T-helper 2 cell treated with Interferon-gamma antibody and Interleukin-4, amounts not matched to agents 100 ng/mL and 5 ng/mL, for 36 hours (primary cell): Measurements from ENCODE around the gene IQGAP1. TPM values are rescaled to one million over a fixed set of nuclear protein-coding genes. Genes with fewer than 3 reads are reported as not detected.
"Not testable (repeated sequence)": the region's sequence is repeated elsewhere in the genome, so short reads cannot be mapped to it uniquely, and the experiment has no call there.

ENCODE experiments used
- intact Hi-C: fragments of 100-400 bp; cut with micrococcal nuclease; formaldehyde crosslinking; loops from one replicate; pipeline ENCODE4 v1.15.1; 2023
- total RNA-seq: library from RNA; stranded (reverse); gene quantifications from 2 replicates; pipeline ENCODE4 v1.2.3, GENCODE V29; 2022

IQGAP1 gene
- total RNA-seq, 1 donor from 2014 or later = 212 TPM

DNA sequence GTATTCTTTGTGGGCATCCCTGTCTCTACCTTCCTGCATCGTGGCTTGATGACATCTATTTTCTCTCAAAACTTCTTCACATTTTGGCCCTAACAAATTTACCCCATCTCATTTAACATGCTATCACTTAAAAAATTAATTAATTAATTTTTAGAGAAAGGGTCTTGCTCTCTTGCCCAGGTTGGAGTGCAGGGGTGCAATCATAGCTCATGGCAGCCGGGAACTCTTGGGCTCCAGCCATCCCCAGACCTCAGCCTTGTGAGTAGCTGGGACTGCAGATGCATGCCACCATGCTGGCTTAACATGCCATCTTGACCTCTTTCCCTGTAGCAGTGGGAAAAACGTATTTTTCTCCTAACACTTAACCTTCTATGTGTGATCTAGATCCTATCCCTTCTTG is 20.6 kb downstream of the IQGAP1 start:
- intact Hi-C loops = no loop called here

DNA sequence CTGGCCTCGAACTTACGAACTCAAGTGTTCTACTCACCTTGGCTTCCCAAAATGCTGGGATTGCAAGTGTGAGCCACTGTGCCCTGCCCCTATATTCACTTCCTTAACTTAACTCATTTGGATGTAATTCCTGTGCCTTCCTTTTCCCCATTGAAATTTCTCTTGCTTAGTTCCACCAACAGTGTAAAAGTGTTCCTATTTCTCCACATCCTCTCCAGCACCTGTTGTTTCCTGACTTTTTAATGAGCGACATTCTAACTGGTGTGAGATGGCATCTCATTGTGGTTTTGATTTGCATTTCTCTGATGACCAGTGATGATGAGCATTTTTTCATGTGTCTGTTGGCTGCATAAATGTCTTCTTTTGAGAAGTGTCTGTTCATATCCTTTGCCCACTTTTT is 21.5 kb downstream of the IQGAP1 start:
- intact Hi-C loops = not testable (repeated sequence)

DNA sequence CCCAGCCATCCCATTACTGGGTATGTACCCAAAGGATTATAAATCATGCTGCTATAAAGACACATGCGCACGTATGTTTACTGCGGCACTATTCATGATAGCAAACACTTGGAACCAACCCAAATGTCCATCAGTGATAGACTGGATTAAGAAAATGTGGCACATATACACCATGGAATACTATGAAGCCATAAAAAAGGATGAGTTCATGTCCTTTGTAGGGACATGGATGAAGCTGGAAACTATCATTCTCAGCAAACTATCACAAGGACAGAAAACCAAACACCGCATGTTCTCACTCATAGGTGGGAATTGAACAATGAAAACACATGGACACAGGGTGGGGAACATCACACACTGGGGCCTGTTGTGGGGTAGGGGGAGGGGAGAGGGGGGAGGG is 22.3 kb downstream of the IQGAP1 start:
- intact Hi-C loops = not testable (repeated sequence)

DNA sequence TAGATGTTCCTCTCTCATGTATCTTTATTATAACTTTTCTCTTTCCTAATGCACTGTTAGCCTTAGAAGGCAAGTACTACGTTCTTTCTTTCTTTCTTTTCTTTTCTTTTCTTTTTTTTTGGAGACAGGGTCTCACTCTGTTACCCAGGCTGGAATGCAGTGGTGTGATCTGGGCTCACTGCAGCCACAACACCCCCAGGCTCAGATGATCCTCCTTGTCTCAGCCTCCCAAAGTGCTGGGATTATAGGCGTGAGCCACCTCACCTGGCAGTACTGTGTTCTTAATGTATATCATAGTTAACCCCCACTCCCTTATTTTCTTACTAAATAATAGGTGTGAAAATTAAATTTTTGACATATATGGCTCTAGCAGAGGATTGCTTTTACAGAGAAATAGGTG is 23.1 kb downstream of the IQGAP1 start:
- intact Hi-C loops = no loop called here

DNA sequence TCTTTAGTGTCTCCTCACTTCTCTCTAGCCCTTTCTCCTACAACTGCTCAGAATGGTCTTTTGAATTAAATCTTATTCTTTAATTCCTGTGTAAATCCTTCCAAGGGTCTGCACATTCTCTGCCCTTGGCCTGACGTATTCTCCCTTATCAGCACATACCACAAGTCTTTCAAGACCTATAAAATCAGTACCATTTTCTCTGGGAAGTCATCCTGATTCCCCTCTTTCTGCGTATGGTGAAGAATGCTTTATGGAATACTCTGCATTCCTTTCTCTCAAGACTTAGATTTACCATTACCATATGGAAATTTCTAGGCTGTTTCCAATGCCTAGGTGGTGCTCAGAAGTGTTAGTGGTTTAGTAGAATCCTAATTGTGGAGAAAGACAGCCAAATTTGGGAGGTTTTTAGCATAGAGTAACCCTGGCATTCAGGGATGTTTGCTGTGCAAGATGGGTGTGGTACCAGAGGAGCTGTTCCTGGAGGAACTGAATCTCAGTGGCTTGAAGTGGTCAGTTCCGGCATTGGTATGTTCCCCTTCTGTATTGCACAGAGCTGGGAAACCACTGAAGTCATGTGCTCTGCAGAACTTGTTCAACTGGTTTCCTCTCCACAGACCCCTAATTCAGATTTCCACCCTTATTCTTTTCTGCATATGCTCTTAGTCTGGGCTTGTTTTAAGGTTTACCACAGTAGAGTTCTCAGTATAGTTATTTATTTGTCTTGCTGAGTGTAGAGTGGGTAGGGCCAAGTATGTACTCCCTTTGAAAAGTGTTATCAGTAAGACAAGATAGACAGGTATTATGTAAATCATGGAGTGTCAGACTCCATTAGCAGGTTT is 24.5 kb downstream of the IQGAP1 start:
- intact Hi-C loops = no loop called here

DNA sequence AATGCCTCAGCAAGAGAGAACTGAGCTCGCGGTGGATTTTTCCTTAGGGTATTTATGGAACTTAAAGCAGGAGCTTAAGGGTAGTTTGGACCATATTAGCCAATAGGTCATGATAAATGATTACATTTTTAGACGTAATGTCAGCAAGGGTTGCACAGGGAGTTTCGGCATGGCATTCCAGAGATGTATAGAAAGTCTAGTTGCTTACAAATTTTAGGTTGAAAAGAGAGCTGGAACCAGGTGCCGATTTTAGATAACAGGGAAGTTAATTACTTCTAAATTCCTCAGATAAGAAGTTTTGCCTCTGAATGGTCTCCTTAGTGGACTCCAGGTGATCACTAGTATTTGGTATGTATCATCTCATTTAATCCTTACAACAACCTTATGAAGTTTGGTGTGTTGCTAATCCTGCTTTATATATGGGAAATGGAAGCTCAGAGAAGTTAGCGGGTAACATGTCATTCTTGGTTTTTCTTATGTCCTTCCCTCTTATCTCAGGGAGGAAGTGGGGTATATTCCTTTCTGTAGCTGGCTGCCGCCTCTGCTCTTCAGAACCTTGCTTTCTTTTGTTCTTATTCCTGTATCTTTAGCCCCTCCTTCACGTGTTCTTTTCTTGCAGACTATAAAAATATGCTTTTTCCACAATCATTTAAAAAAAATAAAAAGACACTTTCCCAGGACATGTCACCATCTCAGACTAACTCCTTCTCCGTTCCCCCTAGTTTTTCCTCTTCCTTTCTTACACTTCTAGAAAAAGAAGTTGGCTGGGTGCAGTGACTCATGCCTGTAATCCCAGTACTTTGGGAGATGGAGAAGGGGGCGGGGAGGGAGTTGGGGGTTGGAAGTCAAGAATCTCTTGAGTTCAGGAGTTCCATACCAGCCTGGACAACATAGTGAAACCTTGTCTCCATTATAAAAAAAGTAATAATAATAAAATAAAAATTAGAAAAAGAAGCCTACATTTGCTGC is 25.7 kb downstream of the IQGAP1 start:
- intact Hi-C loops = no loop called here

DNA sequence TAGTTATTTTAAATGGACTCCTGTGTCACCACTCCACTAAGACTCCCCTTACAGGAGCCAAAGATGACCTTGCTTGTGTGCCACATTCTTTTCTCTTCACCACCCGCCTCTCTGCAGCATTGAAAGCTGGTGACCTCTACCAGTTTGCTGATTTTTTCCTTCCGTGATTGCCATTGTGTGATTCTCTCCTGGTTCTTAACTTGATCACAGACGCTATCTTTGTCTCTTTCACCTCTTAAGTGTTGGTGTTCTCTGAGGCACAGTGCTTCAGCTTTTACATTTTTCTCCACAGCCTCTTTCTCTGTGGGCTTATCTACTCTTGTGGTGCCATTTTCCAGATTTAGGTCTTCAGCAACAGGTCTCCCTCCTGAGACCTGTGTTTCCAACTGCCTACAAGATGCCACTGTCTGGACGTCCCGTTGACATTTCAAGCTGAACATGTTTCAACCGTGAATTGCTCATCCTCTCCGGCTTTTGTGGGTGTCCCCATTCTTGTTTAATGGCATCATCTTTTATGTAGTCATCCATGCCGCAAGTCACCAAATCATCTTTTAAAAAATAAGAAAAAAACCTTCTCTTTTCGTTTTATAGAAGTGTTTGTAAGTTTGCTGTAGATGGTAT is 26.5 kb downstream of the IQGAP1 start:
- intact Hi-C loops = no loop called here

DNA sequence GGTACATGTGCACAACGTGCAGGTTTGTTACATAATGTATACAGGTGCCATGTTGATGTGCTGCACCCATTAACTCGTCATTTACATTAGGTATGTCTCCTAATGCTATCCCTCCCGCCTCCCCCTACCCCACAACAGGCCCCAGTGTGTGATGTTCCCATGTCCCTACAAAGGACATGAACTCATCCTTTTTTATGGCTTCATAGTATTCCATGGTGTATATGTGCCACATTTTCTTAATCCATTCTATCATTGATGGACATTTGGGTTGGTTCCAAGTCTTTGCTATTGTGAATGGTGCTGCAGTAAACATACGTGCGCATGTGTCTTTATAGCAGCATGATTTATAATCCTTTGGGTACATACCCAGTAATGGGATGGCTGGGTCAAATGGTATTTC is 28.0 kb downstream of the IQGAP1 start:
- intact Hi-C loops = not testable (repeated sequence)

DNA sequence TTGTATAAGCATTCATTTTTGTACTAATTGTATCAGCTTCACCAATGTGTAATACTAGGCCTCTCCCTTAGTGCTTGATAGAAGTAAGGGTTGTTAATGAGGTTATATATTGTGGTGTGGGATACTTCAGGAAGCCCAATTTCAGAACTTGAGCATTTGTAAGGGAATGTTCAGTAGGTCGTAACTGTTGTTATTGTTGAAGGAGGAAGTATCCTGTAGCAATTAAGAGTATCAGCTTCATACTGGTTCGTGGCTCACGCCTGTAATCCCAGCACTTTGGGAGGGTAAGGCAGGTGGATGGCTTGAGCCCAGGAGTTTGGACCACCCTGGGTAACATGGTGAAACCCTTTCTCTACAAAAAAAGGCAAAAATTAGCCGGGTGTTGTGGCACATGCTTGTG is 30.6 kb downstream of the IQGAP1 start:
- intact Hi-C loops = loop anchor here (1.0 kb wide), 2 partner anchors 17 to 30 kb away; partner anchors contain the start of gene IQGAP1

DNA sequence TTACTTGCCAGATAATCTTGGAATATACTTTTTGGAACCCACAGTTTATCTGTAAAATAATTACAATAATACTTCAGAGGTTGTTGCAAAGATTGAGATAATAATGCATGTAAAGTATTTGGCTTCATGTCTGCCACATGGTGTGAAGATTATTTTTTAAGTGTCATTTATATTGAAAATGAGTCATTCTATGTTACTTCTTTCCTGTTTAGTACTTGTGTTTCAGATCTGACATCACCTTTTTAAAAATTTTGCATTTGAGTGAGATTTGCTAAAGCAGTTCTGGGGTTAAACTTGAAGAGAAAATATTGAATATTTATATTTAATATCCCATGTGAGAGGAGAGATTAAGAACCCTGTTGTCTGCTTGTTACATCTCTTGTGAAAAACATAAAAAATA is 31.2 kb downstream of the IQGAP1 start:
- intact Hi-C loops = loop anchor here (1.0 kb wide), 2 partner anchors 18 to 31 kb away; partner anchors contain the start of gene IQGAP1

DNA sequence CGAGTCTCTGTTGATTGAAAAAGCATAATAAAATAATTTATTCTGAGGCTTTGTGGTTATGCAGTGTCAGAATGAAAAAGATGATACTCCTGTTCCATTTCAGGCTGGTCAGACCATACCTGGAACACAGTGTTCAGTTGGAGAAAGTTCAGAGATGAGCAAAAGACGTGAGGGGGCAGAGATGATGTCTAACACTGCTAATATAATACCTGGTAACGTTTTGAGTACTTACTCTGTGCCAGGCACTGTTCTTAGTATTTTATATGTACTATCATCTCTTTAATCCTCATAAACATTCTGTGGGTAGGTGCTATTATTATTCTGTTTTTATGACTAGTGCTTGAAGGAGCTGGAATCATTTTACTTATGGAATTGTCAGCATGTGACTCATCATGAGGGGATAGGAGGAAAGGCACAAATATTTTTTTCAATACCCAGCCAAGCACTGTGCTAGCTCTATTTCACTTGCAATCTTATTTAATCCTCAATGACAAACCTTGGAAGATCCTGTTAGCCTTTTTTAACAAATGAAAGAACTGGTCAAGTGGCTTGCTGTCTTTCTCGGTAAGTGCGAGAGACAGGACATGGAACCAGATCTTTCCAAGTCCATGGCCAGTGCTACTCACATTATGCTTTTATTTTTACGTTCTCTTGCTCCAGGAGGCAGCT is 31.8 kb downstream of the IQGAP1 start:
- intact Hi-C loops = loop anchor here (1.0 kb wide), 2 partner anchors 19 to 32 kb away; partner anchors contain the start of gene IQGAP1

DNA sequence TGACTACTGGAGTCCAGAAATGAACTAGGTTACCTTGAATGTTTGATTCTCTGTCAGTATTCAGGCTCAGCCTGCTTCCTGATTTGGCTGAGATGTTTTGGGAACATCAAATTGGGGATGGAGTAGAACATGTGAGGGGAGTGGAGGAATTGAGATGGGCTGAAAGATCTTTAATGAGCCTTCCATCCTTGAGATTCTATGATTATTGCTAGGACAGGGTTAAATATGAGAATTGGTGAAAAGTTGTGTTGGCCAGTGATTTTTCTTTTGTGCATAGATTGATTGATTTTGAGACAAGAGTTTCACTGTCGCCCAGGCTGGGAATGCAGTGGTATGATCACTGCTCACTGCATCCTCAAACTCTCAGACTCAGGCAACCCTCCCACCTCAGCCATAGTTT is 32.4 kb downstream of the IQGAP1 start:
- intact Hi-C loops = no loop called here

DNA sequence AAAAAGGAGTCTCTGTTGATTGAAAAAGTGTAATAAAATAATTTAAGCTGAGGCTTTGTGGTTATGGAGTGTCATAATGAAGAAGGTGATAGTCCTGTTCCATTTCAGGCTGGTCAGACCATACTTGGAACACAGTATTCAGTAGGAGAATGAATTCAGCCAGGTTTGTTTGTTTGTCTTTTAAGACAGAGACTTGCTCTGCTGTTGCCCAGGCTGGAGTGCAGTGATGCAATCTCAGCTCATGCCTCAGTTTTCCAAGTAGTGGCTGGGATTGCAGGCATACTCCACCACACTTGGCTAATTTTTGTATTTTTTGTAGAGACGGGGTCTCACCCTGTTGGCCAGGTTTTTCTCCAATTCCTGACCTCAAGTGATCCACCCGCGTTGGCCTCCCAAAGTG is 33.5 kb downstream of the IQGAP1 start:
- intact Hi-C loops = no loop called here

DNA sequence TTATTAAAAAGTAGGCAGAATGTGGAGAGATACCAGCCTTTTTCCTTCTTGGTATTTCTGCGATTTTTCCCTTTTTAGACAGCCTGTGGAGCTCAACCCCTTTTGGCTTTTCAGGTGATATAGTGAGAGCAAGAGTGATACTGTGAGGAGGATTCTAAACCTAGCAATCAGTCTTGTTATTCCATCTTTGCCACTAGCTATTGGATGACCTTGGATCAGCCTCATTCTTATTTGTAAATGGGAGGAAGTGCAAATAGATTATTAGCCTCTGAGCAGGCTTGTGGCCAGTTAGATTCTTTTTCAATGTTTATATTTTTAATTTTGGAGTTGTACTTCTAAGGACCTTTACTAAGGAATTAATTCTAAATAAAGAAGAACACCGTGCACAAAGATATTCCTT is 34.0 kb downstream of the IQGAP1 start:
- intact Hi-C loops = no loop called here

DNA sequence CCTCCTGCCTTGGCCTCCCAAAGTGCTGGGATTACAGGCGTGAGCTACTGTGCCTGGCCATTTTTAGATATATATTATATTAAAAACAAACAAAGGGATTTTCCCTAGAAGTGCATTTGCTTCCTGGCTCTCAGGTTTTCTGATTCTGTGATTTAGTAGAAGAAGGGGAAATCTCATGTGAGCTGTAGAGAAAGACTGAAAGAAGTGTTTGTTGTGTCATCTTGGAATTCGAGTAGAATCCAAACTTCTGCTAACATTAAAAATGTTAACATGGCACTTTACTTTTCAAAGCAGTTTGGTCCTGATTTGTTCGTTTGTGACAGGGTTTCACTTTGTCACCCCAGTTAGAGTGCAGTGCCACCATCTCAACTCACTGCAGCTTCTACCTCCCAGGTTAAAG is 34.9 kb downstream of the IQGAP1 start:
- intact Hi-C loops = no loop called here

DNA sequence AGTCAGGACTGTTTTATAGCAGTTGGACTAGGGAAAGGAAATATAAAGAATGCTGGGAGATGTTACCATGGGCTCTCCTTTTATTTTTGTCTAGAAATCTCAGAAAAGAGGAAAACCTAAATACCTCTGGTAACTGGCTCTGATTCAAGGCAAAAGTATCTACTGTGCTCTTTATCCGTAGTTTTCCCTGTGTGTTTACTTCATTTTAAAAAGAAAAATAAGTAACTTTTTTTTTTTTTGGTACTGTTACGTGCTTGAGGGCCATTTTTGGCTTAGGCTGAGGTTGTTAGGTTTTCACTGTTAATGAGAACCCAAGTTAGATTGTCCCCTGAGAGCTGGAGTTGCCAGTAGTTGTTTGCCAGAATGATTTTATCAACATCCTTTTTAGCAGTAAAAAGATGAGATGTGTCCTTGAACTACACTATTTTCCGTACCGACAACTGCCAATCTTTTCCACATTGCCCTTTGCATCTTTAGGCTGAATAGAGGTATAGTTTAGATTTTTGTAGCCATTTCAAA is 35.8 kb downstream of the IQGAP1 start:
- intact Hi-C loops = no loop called here

DNA sequence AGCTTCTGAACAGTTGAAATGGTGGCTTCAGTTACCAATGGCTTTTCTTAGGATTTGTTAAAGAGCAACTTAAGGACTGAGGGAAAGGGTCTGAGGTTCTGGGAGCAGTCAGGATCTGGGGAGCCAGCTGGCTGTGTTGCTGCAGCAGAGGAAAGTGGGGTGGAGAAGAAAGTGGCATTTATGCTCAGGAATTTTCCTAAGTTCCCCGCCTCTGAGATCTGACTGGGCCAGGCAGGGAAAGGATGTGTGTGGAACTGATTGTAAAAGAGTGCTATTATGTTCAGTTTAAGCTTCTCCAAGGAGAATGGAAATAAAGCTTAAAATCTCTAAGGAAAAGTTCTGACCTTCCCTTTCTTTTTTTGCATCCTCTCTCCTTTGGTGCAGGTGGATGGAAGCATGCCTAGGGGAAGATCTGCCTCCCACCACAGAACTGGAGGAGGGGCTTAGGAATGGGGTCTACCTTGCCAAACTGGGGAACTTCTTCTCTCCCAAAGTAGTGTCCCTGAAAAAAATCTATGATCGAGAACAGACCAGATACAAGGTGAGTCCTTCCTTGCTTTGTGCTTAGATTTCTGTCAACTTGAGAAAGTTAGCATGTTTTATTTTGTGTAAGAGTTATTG is 37.8 kb downstream of the IQGAP1 start:
- intact Hi-C loops = no loop called here

DNA sequence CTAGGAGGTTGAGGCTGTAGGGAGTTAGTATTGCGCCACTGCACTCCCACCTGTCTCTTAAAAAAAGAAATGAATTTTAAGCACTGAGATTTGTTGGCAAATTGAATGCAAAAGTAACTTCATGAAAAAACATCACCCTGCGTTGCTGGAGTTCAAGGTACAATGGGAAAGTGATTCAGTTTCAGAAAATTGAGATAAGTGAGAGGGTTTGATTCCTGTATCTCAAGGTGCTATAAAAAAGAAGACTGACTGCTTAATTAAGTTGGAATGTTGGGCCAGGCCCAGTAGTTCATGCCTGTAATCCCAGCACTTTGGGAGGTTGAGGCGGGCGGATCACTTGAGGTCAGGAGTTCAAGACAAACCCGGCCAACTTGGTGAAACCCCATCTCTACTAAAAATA is 39.1 kb downstream of the IQGAP1 start:
- intact Hi-C loops = no loop called here

DNA sequence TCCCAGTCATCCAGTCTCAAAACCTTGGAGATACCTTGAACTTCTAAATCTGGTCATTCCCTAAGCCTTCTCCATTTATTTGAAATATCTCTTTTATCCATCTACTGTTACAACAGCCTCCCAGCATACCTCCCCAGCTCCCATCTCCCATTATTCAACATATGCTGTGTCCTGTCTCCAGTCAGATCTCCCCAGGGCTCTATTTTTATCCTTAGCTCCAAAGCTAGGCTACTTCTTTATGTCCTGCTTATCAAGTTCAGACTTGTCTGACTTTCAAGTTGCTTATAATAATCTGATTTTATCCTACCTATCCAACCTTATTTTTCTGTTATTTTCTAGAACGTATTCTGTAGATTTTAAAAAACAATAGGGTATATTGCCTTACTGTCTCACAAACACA is 44.2 kb downstream of the IQGAP1 start:
- intact Hi-C loops = no loop called here

DNA sequence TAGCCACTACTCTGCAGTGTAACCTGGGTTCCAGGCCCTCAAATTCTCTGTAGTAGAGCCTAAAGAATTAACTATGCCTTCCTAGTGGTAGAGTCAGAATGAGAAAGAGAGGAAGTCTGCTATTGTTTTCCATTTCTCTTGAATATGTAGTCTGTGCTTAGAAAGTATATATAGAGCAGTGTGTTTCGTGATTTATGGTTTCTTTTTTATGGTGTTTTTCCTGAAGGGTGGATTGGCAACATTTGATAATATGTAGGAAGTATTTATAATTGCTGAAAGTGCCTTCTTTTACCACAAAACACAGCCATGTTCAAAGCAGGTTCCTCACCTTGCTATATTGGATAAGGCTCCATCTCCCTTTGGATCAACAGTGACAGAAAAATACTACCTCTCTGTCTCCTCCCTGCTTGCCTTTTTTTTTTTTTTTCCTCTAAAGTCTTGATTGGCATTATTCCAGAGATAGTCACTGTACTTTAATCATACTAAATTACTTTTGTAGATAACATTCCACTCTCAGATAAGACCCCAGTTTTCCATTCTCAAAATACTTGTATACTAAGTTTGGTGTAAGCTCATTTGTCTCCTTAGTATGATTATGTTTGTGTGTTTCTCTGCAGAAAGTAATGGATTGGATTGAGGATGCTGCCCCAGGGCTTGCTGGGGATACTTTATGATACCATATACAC is 47.8 kb downstream of the IQGAP1 start:
- intact Hi-C loops = loop anchor here (5.0 kb wide), 1 partner anchor 33 kb away; no protein-coding TSS in a partner anchor
